Measurements from ENCODE around the gene EMSY.

The EMSY gene

GRCh38 chr11:76588455-76589325 lies 143.9 kb downstream of the EMSY start:
- Histone ChIP-seq H3K4me3 (replicated peaks; ENCODE audit: insufficient read depth, low read length) (no peak overlapping the region), H3K27me3 (ENCODE audit: insufficient read depth, poor library complexity, severe bottlenecking) (no peaks in the 10 kb centered on the region), H3K27ac (replicated peaks) (no peak overlapping the region)
- DNase-seq (ENCODE audit: low read depth in 1 of 2, low spot score in 1 of 2): peak; percentile 10 to 49
- TF ChIP-seq, protein P1, sequence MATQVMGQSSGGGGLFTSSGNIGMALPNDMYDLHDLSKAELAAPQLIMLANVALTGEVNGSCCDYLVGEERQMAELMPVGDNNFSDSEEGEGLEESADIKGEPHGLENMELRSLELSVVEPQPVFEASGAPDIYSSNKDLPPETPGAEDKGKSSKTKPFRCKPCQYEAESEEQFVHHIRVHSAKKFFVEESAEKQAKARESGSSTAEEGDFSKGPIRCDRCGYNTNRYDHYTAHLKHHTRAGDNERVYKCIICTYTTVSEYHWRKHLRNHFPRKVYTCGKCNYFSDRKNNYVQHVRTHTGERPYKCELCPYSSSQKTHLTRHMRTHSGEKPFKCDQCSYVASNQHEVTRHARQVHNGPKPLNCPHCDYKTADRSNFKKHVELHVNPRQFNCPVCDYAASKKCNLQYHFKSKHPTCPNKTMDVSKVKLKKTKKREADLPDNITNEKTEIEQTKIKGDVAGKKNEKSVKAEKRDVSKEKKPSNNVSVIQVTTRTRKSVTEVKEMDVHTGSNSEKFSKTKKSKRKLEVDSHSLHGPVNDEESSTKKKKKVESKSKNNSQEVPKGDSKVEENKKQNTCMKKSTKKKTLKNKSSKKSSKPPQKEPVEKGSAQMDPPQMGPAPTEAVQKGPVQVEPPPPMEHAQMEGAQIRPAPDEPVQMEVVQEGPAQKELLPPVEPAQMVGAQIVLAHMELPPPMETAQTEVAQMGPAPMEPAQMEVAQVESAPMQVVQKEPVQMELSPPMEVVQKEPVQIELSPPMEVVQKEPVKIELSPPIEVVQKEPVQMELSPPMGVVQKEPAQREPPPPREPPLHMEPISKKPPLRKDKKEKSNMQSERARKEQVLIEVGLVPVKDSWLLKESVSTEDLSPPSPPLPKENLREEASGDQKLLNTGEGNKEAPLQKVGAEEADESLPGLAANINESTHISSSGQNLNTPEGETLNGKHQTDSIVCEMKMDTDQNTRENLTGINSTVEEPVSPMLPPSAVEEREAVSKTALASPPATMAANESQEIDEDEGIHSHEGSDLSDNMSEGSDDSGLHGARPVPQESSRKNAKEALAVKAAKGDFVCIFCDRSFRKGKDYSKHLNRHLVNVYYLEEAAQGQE (IDR thresholded peaks at IDR 0.05; ENCODE audit: insufficient replicate concordance, low read depth): no peak
- no peak for TF ChIP-seq SPI1 (IDR thresholded peaks at IDR 0.05; ENCODE audit: borderline replicate concordance, low read depth)
- TF ChIP-seq POLR2AphosphoS5 (IDR thresholded peaks at IDR 0.05; ENCODE audit: low read depth): no peak
- TF ChIP-seq, protein P2, sequence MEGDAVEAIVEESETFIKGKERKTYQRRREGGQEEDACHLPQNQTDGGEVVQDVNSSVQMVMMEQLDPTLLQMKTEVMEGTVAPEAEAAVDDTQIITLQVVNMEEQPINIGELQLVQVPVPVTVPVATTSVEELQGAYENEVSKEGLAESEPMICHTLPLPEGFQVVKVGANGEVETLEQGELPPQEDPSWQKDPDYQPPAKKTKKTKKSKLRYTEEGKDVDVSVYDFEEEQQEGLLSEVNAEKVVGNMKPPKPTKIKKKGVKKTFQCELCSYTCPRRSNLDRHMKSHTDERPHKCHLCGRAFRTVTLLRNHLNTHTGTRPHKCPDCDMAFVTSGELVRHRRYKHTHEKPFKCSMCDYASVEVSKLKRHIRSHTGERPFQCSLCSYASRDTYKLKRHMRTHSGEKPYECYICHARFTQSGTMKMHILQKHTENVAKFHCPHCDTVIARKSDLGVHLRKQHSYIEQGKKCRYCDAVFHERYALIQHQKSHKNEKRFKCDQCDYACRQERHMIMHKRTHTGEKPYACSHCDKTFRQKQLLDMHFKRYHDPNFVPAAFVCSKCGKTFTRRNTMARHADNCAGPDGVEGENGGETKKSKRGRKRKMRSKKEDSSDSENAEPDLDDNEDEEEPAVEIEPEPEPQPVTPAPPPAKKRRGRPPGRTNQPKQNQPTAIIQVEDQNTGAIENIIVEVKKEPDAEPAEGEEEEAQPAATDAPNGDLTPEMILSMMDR (IDR thresholded peaks at IDR 0.05; ENCODE audit: insufficient read depth, low read length): no peak
- no peak for TF ChIP-seq GABPA (IDR thresholded peaks at IDR 0.05; ENCODE audit: low read depth)

GRCh38 chr11:76589477-76589876 lies 144.7 kb downstream of the EMSY start:
- H3K4me3 ChIP-seq (replicated peaks; ENCODE audit: insufficient read depth, low read length): no peak overlapping the region
- TF ChIP-seq, protein P2 (IDR thresholded peaks at IDR 0.05; ENCODE audit: insufficient read depth, low read length): no peak
- TF ChIP-seq SPI1 (IDR thresholded peaks at IDR 0.05; ENCODE audit: borderline replicate concordance, low read depth) (no peak), GABPA (IDR thresholded peaks at IDR 0.05; ENCODE audit: low read depth) (no peak), POLR2AphosphoS5 (IDR thresholded peaks at IDR 0.05; ENCODE audit: low read depth) (no peak)
- TF ChIP-seq, protein P1 (IDR thresholded peaks at IDR 0.05; ENCODE audit: insufficient replicate concordance, low read depth): no peak
- no peak overlapping the region for H3K27ac ChIP-seq (replicated peaks)
- H3K27me3 ChIP-seq (ENCODE audit: insufficient read depth, poor library complexity, severe bottlenecking): no peaks in the 10 kb centered on the region
- no peak for DNase-seq (ENCODE audit: low read depth in 1 of 2, low spot score in 1 of 2)

GRCh38 chr11:76589964-76590950 lies 145.4 kb downstream of the EMSY start:
- Histone ChIP-seq H3K27me3 (ENCODE audit: insufficient read depth, poor library complexity, severe bottlenecking) (no peaks in the 10 kb centered on the region), H3K27ac (replicated peaks) (no peak overlapping the region), H3K4me3 (replicated peaks; ENCODE audit: insufficient read depth, low read length) (no peak overlapping the region)
- TF ChIP-seq, protein P1 (IDR thresholded peaks at IDR 0.05; ENCODE audit: insufficient replicate concordance, low read depth): no peak
- TF ChIP-seq, protein P2 (IDR thresholded peaks at IDR 0.05; ENCODE audit: insufficient read depth, low read length): no peak
- no peak for TF ChIP-seq POLR2AphosphoS5 (IDR thresholded peaks at IDR 0.05; ENCODE audit: low read depth)
- no peak for TF ChIP-seq GABPA (IDR thresholded peaks at IDR 0.05; ENCODE audit: low read depth)
- no peak for TF ChIP-seq SPI1 (IDR thresholded peaks at IDR 0.05; ENCODE audit: borderline replicate concordance, low read depth)
- no peak for DNase-seq (ENCODE audit: low read depth in 1 of 2, low spot score in 1 of 2)

All from HL-60 (cell line).